B cell (primary cell): ENCODE results near the gene DSCAML1. TPM values are rescaled to one million over a fixed set of nuclear protein-coding genes. Genes with fewer than 3 reads are reported as not detected.

Experiments
- ATAC-seq: fragments of 200-7000 bp; cut with Tn5 transposase; one replicate; pipeline ENCODE4 v1.10.0; 2021; ENCODE audit warnings: low read depth, mild to moderate bottlenecking, moderate number of reproducible peaks, moderate library complexity
- CTCF ChIA-PET: fragments of 350-600 bp; sonication (Branson Sonifier 250); formaldehyde crosslinking; loops from one replicate; lab custom pipeline; 2021; ENCODE audit warnings: antibody characterized with exemption, inconsistent platforms; lab: Charles Lee
- POLR2A ChIA-PET: fragments of 350-600 bp; sonication (Branson Sonifier 250); formaldehyde crosslinking; loops from one replicate; lab custom pipeline; 2021; ENCODE audit warnings: antibody characterized with exemption; lab: Charles Lee
- DNase-seq: peaks from one replicate; pipeline ENCODE4 v3.0.0; 2013
- H2AFZ ChIP-seq: 2 replicates; pipeline ENCODE4 v1.6.1; 2012; ENCODE audit warnings: mild to moderate bottlenecking, low read depth, low read length; ENCODE audit not compliant: insufficient read depth, poor library complexity, severe bottlenecking
- H3K27ac ChIP-seq, 2 donors: 1 replicate in 1 of 2; 2 replicates in 1 of 2; pipeline ENCODE4 v1.5.1; 2012 to 2013; ENCODE audit warnings: low read length in 2 of 2, mild to moderate bottlenecking in 2 of 2, moderate library complexity in 1 of 2
- H3K27me3 ChIP-seq, 4 experiments: fragments of 200-600 bp in 1 of 4; sonication (generic) in 1 of 4; replicated peaks in 1 of 4; 1 replicate in 2 of 4; 2 replicates in 2 of 4; pipeline versions ENCODE4 v1.6.1 to v1.7.0; 2013 to 2016; ENCODE audit warnings: low read length in 3 of 4, mild to moderate bottlenecking in 2 of 4, mixed read lengths in 1 of 4, moderate library complexity in 1 of 4; ENCODE audit not compliant: insufficient read depth in 4 of 4, control insufficient read depth in 3 of 4; ENCODE audit errors: control extremely low read depth in 1 of 4
- H3K36me3 ChIP-seq, 2 experiments: replicated peaks in 1 of 2; 1 replicate in 1 of 2; 2 replicates in 1 of 2; pipeline versions ENCODE4 v1.6.1 to v1.7.1; 2013; ENCODE audit warnings: low read length in 1 of 2; ENCODE audit not compliant: insufficient read depth in 2 of 2, control insufficient read depth in 1 of 2; ENCODE audit errors: control extremely low read depth in 1 of 2, extremely low read depth in 1 of 2
- H3K4me1 ChIP-seq, 2 donors: fragments of 200-600 bp in 1 of 2; sonication (generic) in 1 of 2; 1 replicate in 1 of 2; 2 replicates in 1 of 2; pipeline versions ENCODE4 v1.5.1 to v1.6.1; 2013 to 2017; ENCODE audit warnings: low read length in 2 of 2; ENCODE audit not compliant: control insufficient read depth in 2 of 2, insufficient read depth in 2 of 2
- H3K4me2 ChIP-seq: replicated peaks from 2 replicates; pipeline ENCODE3; 2012; ENCODE audit warnings: mild to moderate bottlenecking, low read depth, low read length; ENCODE audit not compliant: poor library complexity, severe bottlenecking
- H3K4me3 ChIP-seq, 5 experiments: fragments of 200-600 bp in 1 of 5; sonication (generic) in 1 of 5; 1 replicate in 3 of 5; 2 replicates in 2 of 5; pipeline versions ENCODE4 v1.5.1 to v1.7.0; 2011 to 2016; ENCODE audit warnings: low read length in 4 of 5, mild to moderate bottlenecking in 4 of 5, low read depth in 2 of 5, control low read depth in 1 of 5, moderate library complexity in 1 of 5; ENCODE audit not compliant: insufficient read depth in 1 of 5; ENCODE audit errors: control extremely low read depth in 1 of 5, extremely low read depth in 1 of 5
- H3K79me2 ChIP-seq: fragments of 200-600 bp; sonication (generic); one replicate; pipeline ENCODE4 v1.6.0; 2016; ENCODE audit warnings: low read length; ENCODE audit not compliant: control insufficient read depth, insufficient read depth
- H3K9ac ChIP-seq: fragments of 200-600 bp; sonication (generic); 2 replicates; pipeline ENCODE4 v1.6.1; 2017; ENCODE audit warnings: mild to moderate bottlenecking, low read length, moderate library complexity
- H3K9me3 ChIP-seq, 3 donors: one replicate each; pipeline versions ENCODE4 v1.6.1 to v1.7.1; 2013; ENCODE audit warnings: low read length in 2 of 3; ENCODE audit not compliant: control insufficient read depth in 2 of 3, insufficient read depth in 1 of 3; ENCODE audit errors: control extremely low read depth in 1 of 3
- H4K20me1 ChIP-seq: 2 replicates; pipeline ENCODE4 v1.6.0; 2012; ENCODE audit warnings: mild to moderate bottlenecking, low read length; ENCODE audit not compliant: insufficient read depth, control insufficient read depth, poor library complexity, severe bottlenecking
- H3K27ac Mint-ChIP-seq: one replicate; pipeline ENCODE4 v1.8.0; 2021; ENCODE audit warnings: mixed read lengths
- H3K27me3 Mint-ChIP-seq: one replicate; pipeline ENCODE4 v1.8.0; 2021; ENCODE audit warnings: mixed read lengths
- H3K4me1 Mint-ChIP-seq: one replicate; pipeline ENCODE4 v1.8.0; 2021; ENCODE audit warnings: mixed read lengths
- H3K4me3 Mint-ChIP-seq: one replicate; pipeline ENCODE4 v1.8.0; 2021; ENCODE audit warnings: mixed read lengths
- H3K9me3 Mint-ChIP-seq: one replicate; pipeline ENCODE4 v1.8.0; 2022; ENCODE audit warnings: mixed read lengths; ENCODE audit not compliant: insufficient read depth
- EZH2 ChIP-seq: IDR thresholded peaks from 2 replicates; pipeline ENCODE4 v1.6.1; 2012; ENCODE audit warnings: borderline replicate concordance, low read depth, mild to moderate bottlenecking, moderate library complexity, low read length; ENCODE audit not compliant: insufficient read depth, poor library complexity, severe bottlenecking
- WGBS: methylation state at CpG from one replicate; pipeline ENCODE4 v1.1.5; 2013; ENCODE audit warnings: missing lambda C conversion rate; ENCODE audit not compliant: insufficient coverage; 5-methylcytosine and 5-hydroxymethylcytosine counted together
- intact Hi-C: fragments of 100-400 bp; cut with micrococcal nuclease; formaldehyde crosslinking; loops from one replicate; pipeline ENCODE4 v1.10.0; 2022
- polyA plus RNA-seq: library from polyadenylated mRNA; depleted of rRNA; stranded (reverse); fragments of >200 nt; gene quantifications from 2 replicates; pipeline ENCODE4 v1.2.3, GENCODE V29; 2012
- total RNA-seq, 2 donors: library from RNA; stranded (reverse); fragments of 120-200 nt in 1 of 2; gene quantifications; 1 replicate in 1 of 2; 2 replicates in 1 of 2; pipeline versions ENCODE4 v1.2.3 to v1.2.4, GENCODE V29; 2013 to 2022
- TF ChIP-seq, protein P1 (sequence below): fragments of 200-600 bp; IDR thresholded peaks from one replicate; pipeline ENCODE4 v1.8.0; 2022; ENCODE audit warnings: antibody characterized with exemption, mild to moderate bottlenecking

DSCAML1 gene
- total and polyA plus RNA-seq, 2 donors (not counting 1 experiment from before 2014, with no cell fraction given), result 1.2 to 6.2 TPM

DNA sequence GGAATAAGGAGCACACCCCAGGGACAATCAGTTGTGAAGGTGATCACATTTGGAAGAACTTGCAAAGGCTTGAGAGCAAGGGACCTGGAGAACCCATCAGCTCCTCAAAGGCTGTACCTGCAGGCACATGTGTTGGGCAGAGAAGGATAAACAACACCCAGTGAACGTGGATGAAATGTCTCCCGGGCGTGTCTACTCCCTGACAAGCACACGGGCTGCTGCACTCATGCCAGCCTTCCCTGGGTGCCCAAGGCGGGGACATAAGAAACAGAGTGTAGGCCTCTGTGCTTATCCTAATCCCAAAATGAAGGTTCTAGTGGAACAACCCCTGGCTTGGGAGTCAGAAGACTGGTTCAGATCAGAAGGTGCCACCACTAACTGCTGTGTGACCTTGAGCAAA, 46.7 kb downstream of the DSCAML1 start:
- no peak overlapping the region for H3K27ac Mint-ChIP-seq
- Histone ChIP-seq H3K79me2 (no peaks in the 10 kb centered on the region), H3K9ac (no peak overlapping the region), H3K4me2 (no peak overlapping the region), H3K36me3 (no peaks in the 10 kb centered on the region), H3K9me3 (no peaks in the 10 kb centered on the region), H3K4me1 (no peaks in the 10 kb centered on the region), H4K20me1 (no peaks in the 10 kb centered on the region), H3K27ac (no peak overlapping the region), H2AFZ (no peak overlapping the region), H3K27me3 (peaks cover 0 to 5% (median 0%) of the 10 kb centered on the region in 4 experiments), H3K4me3 (no peak overlapping the region)
- DNase-seq (no peak), ATAC-seq (no peak)
- peaks cover 5% of the 10 kb centered on the region for H3K27me3 Mint-ChIP-seq
- no peaks in the 10 kb centered on the region for H3K9me3 Mint-ChIP-seq
- 89% methylated on average over 5 of the region's 5 CpGs for WGBS
- POLR2A ChIA-PET, result no interaction called here
- TF ChIP-seq EZH2, result no peak
- TF ChIP-seq, protein P1, sequence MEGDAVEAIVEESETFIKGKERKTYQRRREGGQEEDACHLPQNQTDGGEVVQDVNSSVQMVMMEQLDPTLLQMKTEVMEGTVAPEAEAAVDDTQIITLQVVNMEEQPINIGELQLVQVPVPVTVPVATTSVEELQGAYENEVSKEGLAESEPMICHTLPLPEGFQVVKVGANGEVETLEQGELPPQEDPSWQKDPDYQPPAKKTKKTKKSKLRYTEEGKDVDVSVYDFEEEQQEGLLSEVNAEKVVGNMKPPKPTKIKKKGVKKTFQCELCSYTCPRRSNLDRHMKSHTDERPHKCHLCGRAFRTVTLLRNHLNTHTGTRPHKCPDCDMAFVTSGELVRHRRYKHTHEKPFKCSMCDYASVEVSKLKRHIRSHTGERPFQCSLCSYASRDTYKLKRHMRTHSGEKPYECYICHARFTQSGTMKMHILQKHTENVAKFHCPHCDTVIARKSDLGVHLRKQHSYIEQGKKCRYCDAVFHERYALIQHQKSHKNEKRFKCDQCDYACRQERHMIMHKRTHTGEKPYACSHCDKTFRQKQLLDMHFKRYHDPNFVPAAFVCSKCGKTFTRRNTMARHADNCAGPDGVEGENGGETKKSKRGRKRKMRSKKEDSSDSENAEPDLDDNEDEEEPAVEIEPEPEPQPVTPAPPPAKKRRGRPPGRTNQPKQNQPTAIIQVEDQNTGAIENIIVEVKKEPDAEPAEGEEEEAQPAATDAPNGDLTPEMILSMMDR, result no peak
- intact Hi-C loops, result no loop called here
- CTCF ChIA-PET, result no interaction called here
- no peak overlapping the region for H3K4me3 Mint-ChIP-seq
- no peaks in the 10 kb centered on the region for H3K4me1 Mint-ChIP-seq

DNA sequence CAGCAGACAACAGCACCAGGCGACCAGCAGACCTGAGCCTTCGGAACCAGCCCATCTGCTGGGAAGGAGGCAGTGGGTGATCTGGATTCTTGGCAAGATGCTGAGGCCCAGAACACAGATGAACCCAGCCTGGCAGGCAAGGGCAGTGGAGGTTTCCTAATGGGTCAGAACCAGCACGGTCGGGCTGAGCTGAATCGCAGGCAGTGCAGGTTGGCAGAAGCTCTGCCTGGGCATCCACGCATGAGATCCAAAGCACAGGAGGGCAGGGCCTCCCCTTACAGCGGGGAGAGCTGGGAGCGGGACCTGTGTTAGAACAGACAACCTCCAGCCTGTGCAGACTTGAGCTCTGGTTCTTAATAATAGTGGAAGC, 47.5 kb downstream of the DSCAML1 start:
- H3K4me3 Mint-ChIP-seq, result no peak overlapping the region
- intact Hi-C loops, result no loop called here
- H2AFZ ChIP-seq, result no peak overlapping the region
- no peaks in the 10 kb centered on the region for H3K36me3 ChIP-seq
- H3K4me1 ChIP-seq, result no peaks in the 10 kb centered on the region
- no peaks in the 10 kb centered on the region for H3K4me1 Mint-ChIP-seq
- no peaks in the 10 kb centered on the region for H3K9me3 Mint-ChIP-seq
- POLR2A ChIA-PET, result no interaction called here
- H3K27me3 Mint-ChIP-seq, result peaks cover 5% of the 10 kb centered on the region
- WGBS, result 97% methylated on average over 8 of the region's 8 CpGs
- ATAC-seq (no peak), DNase-seq (no peak)
- no peak overlapping the region for H3K4me3 ChIP-seq
- no peak overlapping the region for H3K9ac ChIP-seq
- no peak overlapping the region for H3K27ac ChIP-seq
- peaks cover 0 to under 1% (median 0%) of the 10 kb centered on the region in 3 donors for H3K9me3 ChIP-seq
- H3K4me2 ChIP-seq, result no peak overlapping the region
- no peak for TF ChIP-seq EZH2
- TF ChIP-seq, protein P1, result no peak
- no peaks in the 10 kb centered on the region for H3K79me2 ChIP-seq
- no peak overlapping the region for H3K27ac Mint-ChIP-seq
- CTCF ChIA-PET, result no interaction called here
- peaks cover 0 to 2% (median 0%) of the 10 kb centered on the region in 4 experiments for H3K27me3 ChIP-seq
- no peaks in the 10 kb centered on the region for H4K20me1 ChIP-seq
